H54 (cell line): ENCODE data around the gene MIB1.

Source experiments
- DNase-seq: peaks from one replicate; pipeline ENCODE4 v3.0.0; 2011; ENCODE audit warnings: low spot score, mixed read lengths; ENCODE audit not compliant: insufficient read length
- FAIRE-seq: peaks from 3 replicates; lab custom pipeline; 2011; peaks lifted over from hg19 to GRCh38; lab: Jason Lieb, UNC
- POLR2A ChIP-seq: IDR thresholded peaks from 2 replicates; pipeline ENCODE4 v1.6.1; 2011; ENCODE audit warnings: low read depth, mild to moderate bottlenecking, low read length

The MIB1 gene

GRCh38 chr18:21903709-21904108 lies 163.1 kb downstream of the MIB1 start:
- no peak for FAIRE-seq
- TF ChIP-seq POLR2A = no peak
- no peak for DNase-seq

GRCh38 chr18:21904856-21905255 lies 164.3 kb downstream of the MIB1 start:
- FAIRE-seq (no peak), DNase-seq (no peak)
- TF ChIP-seq POLR2A = no peak

- DNase-seq = no peak
- TF ChIP-seq POLR2A = no peak
- FAIRE-seq = no peak
These were observed 166.9 kb downstream of the MIB1 start for GRCh38 chr18:21907451-21907850.

- FAIRE-seq (no peak), DNase-seq (no peak)
- no peak for TF ChIP-seq POLR2A
These were observed 168.1 kb downstream of the MIB1 start for GRCh38 chr18:21908711-21909110.

GRCh38 chr18:21910906-21911305 lies 170.3 kb downstream of the MIB1 start:
- DNase-seq = no peak
- TF ChIP-seq POLR2A = no peak
- FAIRE-seq = no peak

- DNase-seq = no peak
- no peak for FAIRE-seq
- TF ChIP-seq POLR2A = no peak
These were observed 171.0 kb downstream of the MIB1 start for GRCh38 chr18:21911551-21911950.

GRCh38 chr18:21912339-21913239 lies 172.0 kb downstream of the MIB1 start:
- FAIRE-seq (no peak), DNase-seq (no peak)
- no peak for TF ChIP-seq POLR2A

- DNase-seq (peak; percentile 10), FAIRE-seq (no peak)
- TF ChIP-seq POLR2A = no peak
These were observed 174.2 kb downstream of the MIB1 start for GRCh38 chr18:21914739-21915319.

GRCh38 chr18:21915546-21915945 lies 175.0 kb downstream of the MIB1 start:
- no peak for DNase-seq
- no peak for FAIRE-seq
- TF ChIP-seq POLR2A = no peak

- no peak for FAIRE-seq
- no peak for DNase-seq
- TF ChIP-seq POLR2A = no peak
These were observed 176.0 kb downstream of the MIB1 start for GRCh38 chr18:21916594-21916993.

GRCh38 chr18:21918693-21919092 lies 178.1 kb downstream of the MIB1 start:
- DNase-seq = no peak
- no peak for FAIRE-seq
- no peak for TF ChIP-seq POLR2A
